ENCODE data around the gene MAPKAP1.

Gene MAPKAP1

DNA sequence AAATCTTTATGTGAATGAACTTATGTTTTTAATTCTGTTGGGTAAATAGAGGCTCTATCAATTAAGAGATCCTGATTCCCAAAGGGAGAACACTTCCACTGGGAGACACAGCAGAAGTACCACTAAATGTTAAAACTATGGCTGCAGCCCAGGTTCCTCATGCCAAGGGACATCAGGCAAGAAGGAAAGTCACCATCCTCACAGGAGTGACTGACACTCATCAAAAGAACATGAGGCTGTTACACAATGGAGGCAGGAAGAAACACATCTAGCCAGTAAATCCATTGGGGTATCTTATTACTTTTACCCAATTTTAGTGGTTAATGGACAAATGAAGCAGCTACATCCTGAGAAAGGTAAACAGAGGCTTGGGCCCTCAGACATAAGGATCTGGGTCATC, 94.4 kb downstream of the MAPKAP1 start:
- no peak for DNase-seq (ENCODE audit: low read depth)
- TF ChIP-seq, protein P1, sequence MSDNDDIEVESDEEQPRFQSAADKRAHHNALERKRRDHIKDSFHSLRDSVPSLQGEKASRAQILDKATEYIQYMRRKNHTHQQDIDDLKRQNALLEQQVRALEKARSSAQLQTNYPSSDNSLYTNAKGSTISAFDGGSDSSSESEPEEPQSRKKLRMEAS (IDR thresholded peaks at IDR 0.05; ENCODE audit: low read depth, low read length), result no peak
- TF ChIP-seq POLR2A (IDR thresholded peaks at IDR 0.05; ENCODE audit: extremely low read depth, insufficient read length), result no peak
- no peak for TF ChIP-seq MYC (IDR thresholded peaks at IDR 0.05; ENCODE audit: low read depth, low read length)
- TF ChIP-seq, protein P2, sequence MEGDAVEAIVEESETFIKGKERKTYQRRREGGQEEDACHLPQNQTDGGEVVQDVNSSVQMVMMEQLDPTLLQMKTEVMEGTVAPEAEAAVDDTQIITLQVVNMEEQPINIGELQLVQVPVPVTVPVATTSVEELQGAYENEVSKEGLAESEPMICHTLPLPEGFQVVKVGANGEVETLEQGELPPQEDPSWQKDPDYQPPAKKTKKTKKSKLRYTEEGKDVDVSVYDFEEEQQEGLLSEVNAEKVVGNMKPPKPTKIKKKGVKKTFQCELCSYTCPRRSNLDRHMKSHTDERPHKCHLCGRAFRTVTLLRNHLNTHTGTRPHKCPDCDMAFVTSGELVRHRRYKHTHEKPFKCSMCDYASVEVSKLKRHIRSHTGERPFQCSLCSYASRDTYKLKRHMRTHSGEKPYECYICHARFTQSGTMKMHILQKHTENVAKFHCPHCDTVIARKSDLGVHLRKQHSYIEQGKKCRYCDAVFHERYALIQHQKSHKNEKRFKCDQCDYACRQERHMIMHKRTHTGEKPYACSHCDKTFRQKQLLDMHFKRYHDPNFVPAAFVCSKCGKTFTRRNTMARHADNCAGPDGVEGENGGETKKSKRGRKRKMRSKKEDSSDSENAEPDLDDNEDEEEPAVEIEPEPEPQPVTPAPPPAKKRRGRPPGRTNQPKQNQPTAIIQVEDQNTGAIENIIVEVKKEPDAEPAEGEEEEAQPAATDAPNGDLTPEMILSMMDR (IDR thresholded peaks at IDR 0.05; ENCODE audit: low read depth, low read length), result no peak
- H3K4me3 ChIP-seq (ENCODE audit: low read depth, low read length), result no peak overlapping the region

DNA sequence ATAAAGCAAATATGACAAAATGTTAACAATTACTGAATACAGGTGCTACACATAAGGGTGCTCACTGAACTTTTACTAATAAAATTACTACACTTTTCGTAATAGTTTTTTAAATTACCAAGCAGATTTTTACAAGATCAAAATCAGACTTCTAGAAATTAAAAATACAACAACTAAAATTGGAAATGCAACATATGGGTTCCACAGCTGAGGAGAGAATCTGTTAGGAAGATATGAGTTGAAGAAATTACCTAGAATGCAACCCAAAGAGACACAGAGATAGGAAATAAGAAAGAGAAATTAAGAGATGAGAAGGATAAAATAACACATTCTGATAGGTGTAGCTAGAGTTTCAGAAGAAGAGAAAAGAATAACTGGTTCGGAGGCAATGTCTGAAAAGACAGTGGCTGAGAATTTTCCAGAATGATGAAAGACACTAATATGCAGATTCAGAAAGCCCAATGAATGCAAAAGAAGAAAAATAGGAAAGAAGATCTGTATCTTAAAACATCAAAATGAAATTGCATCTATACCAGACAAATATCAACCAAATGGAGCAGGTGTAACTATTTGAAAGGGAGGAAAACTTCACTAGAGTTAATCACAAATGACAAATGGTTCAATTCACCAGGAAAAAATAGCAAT, 95.8 kb downstream of the MAPKAP1 start:
- no peak overlapping the region for H3K4me3 ChIP-seq (ENCODE audit: low read depth, low read length)
- no peak for TF ChIP-seq MYC (IDR thresholded peaks at IDR 0.05; ENCODE audit: low read depth, low read length)
- TF ChIP-seq, protein P1 (IDR thresholded peaks at IDR 0.05; ENCODE audit: low read depth, low read length), result no peak
- TF ChIP-seq, protein P2 (IDR thresholded peaks at IDR 0.05; ENCODE audit: low read depth, low read length), result no peak
- no peak for TF ChIP-seq POLR2A (IDR thresholded peaks at IDR 0.05; ENCODE audit: extremely low read depth, insufficient read length)
- no peak for DNase-seq (ENCODE audit: low read depth)

DNA sequence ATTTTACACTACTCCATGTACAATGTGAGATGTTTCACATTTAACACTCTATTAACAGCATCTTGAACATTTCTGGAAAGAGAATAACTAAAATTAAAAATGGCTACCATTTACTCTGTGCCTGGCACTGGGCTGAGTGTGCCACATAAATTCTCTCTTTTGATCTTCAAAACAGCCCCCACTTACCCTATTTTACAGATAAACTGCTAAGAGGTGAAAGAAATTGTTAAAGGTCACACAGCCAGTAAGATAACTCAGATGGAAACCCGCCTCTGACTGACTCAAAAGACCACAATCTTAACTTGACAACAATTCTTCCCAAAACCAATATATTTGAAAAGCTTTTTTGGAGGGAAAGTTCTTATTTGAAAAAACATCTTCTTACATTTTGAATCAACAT, 97.3 kb downstream of the MAPKAP1 start:
- TF ChIP-seq MYC (IDR thresholded peaks at IDR 0.05; ENCODE audit: low read depth, low read length) (no peak), POLR2A (IDR thresholded peaks at IDR 0.05; ENCODE audit: extremely low read depth, insufficient read length) (no peak)
- TF ChIP-seq, protein P2 (IDR thresholded peaks at IDR 0.05; ENCODE audit: low read depth, low read length), result no peak
- TF ChIP-seq, protein P1 (IDR thresholded peaks at IDR 0.05; ENCODE audit: low read depth, low read length), result no peak
- no peak for DNase-seq (ENCODE audit: low read depth)
- H3K4me3 ChIP-seq (ENCODE audit: low read depth, low read length), result no peak overlapping the region

DNA sequence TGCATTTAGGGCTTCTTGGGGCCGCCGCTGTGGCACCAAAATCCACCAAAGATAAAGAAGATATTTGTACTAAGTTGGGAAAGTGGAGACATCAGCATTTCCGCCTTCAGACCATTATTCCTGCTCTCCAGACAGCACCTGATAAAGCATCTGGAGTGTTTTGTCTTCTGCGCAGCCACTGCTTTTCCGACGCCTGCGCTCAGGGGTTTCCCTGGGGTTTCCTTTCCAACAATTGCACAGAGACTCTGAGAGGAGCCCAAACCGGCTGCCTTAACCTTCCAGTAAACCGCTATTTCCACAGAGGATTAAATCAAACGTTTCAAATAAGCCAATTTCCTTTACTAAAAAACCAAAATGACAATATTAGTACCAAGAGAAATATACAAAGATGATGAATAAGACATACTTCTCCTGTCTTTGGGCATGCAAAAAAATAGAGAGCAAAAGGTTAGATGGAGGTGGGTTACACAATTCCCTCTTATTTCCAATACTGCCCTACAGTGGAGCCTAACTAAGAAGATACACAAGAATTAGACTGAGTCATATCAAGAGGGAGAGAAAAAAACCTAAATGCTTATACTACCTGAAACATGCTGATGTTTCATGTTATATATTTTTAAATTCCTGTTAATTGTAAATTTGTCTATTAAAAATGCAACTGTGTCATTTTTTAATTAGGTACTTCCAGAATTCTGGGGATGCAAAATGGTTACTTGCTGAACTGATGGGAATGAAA, 98.4 kb downstream of the MAPKAP1 start:
- no peak for DNase-seq (ENCODE audit: low read depth)
- TF ChIP-seq POLR2A (IDR thresholded peaks at IDR 0.05; ENCODE audit: extremely low read depth, insufficient read length), result no peak
- TF ChIP-seq, protein P2 (IDR thresholded peaks at IDR 0.05; ENCODE audit: low read depth, low read length), result no peak
- TF ChIP-seq, protein P1 (IDR thresholded peaks at IDR 0.05; ENCODE audit: low read depth, low read length), result no peak
- no peak for TF ChIP-seq MYC (IDR thresholded peaks at IDR 0.05; ENCODE audit: low read depth, low read length)

DNA sequence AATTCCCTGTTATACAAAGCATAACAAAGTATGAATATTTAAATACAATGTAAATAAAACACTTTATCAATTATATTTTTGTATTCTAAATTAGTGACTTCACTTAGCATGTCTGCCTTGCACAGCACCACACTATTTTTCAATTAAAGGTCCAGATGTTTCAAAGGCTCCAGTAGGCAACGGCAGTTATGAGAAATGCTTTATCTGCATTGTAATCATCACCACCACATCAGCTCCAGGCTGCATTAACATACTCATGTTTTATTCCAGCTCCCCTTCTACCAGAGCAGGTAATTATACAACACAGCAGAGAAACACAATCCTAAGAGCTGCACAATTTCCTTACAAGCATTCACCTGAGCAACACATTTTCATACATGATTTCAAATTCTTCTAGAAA, 102.8 kb downstream of the MAPKAP1 start:
- TF ChIP-seq, protein P1 (IDR thresholded peaks at IDR 0.05; ENCODE audit: low read depth, low read length), result no peak
- no peak for TF ChIP-seq POLR2A (IDR thresholded peaks at IDR 0.05; ENCODE audit: extremely low read depth, insufficient read length)
- TF ChIP-seq, protein P2 (IDR thresholded peaks at IDR 0.05; ENCODE audit: low read depth, low read length), result no peak
- no peak for DNase-seq (ENCODE audit: low read depth)
- H3K4me3 ChIP-seq (ENCODE audit: low read depth, low read length), result no peak overlapping the region

More for the DNA sequence above, 98.4 kb downstream of the MAPKAP1 start:
- no peak overlapping the region for H3K4me3 ChIP-seq (ENCODE audit: low read depth, low read length)

Measured in NB4 (cell line).